K562 (cell line): Measurements from ENCODE around the gene GORASP1. TPM values are rescaled to one million over a fixed set of nuclear protein-coding genes. Genes with fewer than 3 reads are reported as not detected.

Experiments
- ARID4B ChIP-seq: sonication (generic); formaldehyde crosslinking; IDR thresholded peaks from 2 replicates; pipeline ENCODE4 v1.8.0; 2022; ENCODE audit warnings: mild to moderate bottlenecking, missing genetic modification reagents
- FOXJ2 ChIP-seq: fragments of 200-800 bp; sonication (Bioruptor generic); IDR thresholded peaks from 2 replicates; pipeline ENCODE4 v1.6.1; 2016; ENCODE audit warnings: missing genetic modification characterization, missing compliant biosample characterization
- GATAD2A ChIP-seq: fragments of 450-650 bp; IDR thresholded peaks from 2 replicates; pipeline ENCODE4 v1.6.1; 2017
- HDAC6 ChIP-seq: IDR thresholded peaks from 2 replicates; pipeline ENCODE4 v1.6.1; 2012; ENCODE audit warnings: low read depth, mild to moderate bottlenecking, control low read depth, inconsistent platforms, low read length, moderate library complexity
- POLR2AphosphoS5 ChIP-seq: IDR thresholded peaks from 2 replicates; pipeline ENCODE4 v1.6.1; 2011; ENCODE audit warnings: mild to moderate bottlenecking, low read depth, low read length, moderate library complexity; ENCODE audit not compliant: control insufficient read depth, insufficient read depth
- POLR2B ChIP-seq: fragments of 450-650 bp; IDR thresholded peaks from 2 replicates; pipeline ENCODE4 v1.6.1; 2018; ENCODE audit warnings: low read depth; ENCODE audit not compliant: partially characterized antibody
- SMARCE1 ChIP-seq: fragments of 450-650 bp; IDR thresholded peaks from 2 replicates; pipeline ENCODE4 v1.7.1; 2016; ENCODE audit warnings: mild to moderate bottlenecking
- TBL1XR1 ChIP-seq, 2 experiments: IDR thresholded peaks; 2 replicates each; pipeline ENCODE4 v1.6.1; 2012; ENCODE audit warnings: improper control_type of control experiment in 2 of 2, low read length in 2 of 2, mild to moderate bottlenecking in 1 of 2
- ZC3H11A ChIP-seq: IDR thresholded peaks from 2 replicates; pipeline ENCODE4 v1.6.1; 2012; ENCODE audit warnings: low read depth, low read length, improper control_type of control experiment
- ZFX ChIP-seq: sonication (generic); formaldehyde crosslinking; IDR thresholded peaks from 2 replicates; pipeline ENCODE4 v1.8.0; 2022; ENCODE audit warnings: mild to moderate bottlenecking, missing genetic modification reagents, moderate library complexity
- ZNF263 ChIP-seq: sonication (generic); formaldehyde crosslinking; IDR thresholded peaks from 2 replicates; pipeline ENCODE4 v1.8.0; 2022; ENCODE audit warnings: mild to moderate bottlenecking, missing genetic modification reagents, borderline replicate concordance
- ZNF740 ChIP-seq, 3 experiments: fragments of 200-800 bp in 1 of 3; sonication (Bioruptor generic) in 1 of 3; sonication (generic) in 1 of 3; formaldehyde crosslinking in 1 of 3; IDR thresholded peaks; 2 replicates each; pipeline versions ENCODE4 v1.6.1 to v1.8.0; 2016 to 2022; ENCODE audit warnings: mild to moderate bottlenecking in 2 of 3, missing compliant biosample characterization in 2 of 3, missing genetic modification characterization in 2 of 3, missing genetic modification reagents in 1 of 3
- polyA plus RNA-seq, 8 experiments: library from polyadenylated mRNA; depleted of rRNA in 4 of 8; stranded (reverse) in 5 of 8; unstranded in 3 of 8; fragments of >200 nt; fragmentation: Nextera tagmentation in 2 of 8; fragmentation: Illumina TruSeq in 1 of 8; extraction: Ambion mirVana in 2 of 8; extraction: Trizol in 1 of 8; gene quantifications; 2 replicates each; pipeline versions ENCODE4 v1.2.1 to v1.2.3, GENCODE V29; 2011 to 2014; ENCODE audit warnings: inconsistent platforms in 1 of 8, missing spikeins in 1 of 8
- total RNA-seq, 7 experiments: library from RNA; depleted of rRNA in 6 of 7; stranded (reverse); fragments of >200 nt in 6 of 7; fragmentation: Illumina TruSeq in 2 of 7; extraction: Trizol in 2 of 7; gene quantifications; 2 replicates each; pipeline versions ENCODE4 v1.2.1 to v1.2.3, GENCODE V29; 2011 to 2021; ENCODE audit warnings: low replicate concordance in 1 of 7
- TF ChIP-seq, protein P1 (sequence below), 2 experiments: fragments of 250-450 bp in 1 of 2; fragments of 450-650 bp in 1 of 2; sonication (Bioruptor Pico) in 1 of 2; IDR thresholded peaks; 2 replicates each; pipeline versions ENCODE4 v1.6.1 to v1.8.0; 2016 to 2021; ENCODE audit warnings: mild to moderate bottlenecking in 2 of 2, moderate library complexity in 2 of 2, missing compliant biosample characterization in 1 of 2, missing genetic modification characterization in 1 of 2
- TF ChIP-seq, protein P2 (sequence below): fragments of 450-650 bp; formaldehyde crosslinking; IDR thresholded peaks from 2 replicates; pipeline ENCODE4 v1.4.0; 2022; ENCODE audit warnings: missing genetic modification characterization
- TF ChIP-seq, protein P3 (sequence below): fragments of 250-450 bp; sonication (Bioruptor Pico); IDR thresholded peaks from 2 replicates; pipeline ENCODE4 v1.5.0; 2021

The GORASP1 gene
- total and polyA plus RNA-seq, 9 of the 15 experiments (the other 6 are each of a cell fraction or from before 2014, with no cell fraction given), result 8.4 to 87.9 (median 67.6) TPM

- TF ChIP-seq ZNF263 (CRISPR knock-in tag) (peak; percentile 78), TBL1XR1 (IDR thresholded peaks at IDR 0.05; ENCODE audit: low read length in 2 of 2) (peak in 1 of 2 experiments; percentile 59; a peak in 1 of 4 replicates), SMARCE1 (0 out of 2 replicates have a peak, but pooled peaks have one; percentile 16), ZFX (CRISPR knock-in tag) (peak; percentile 84), POLR2AphosphoS5 (peak; percentile 92), FOXJ2 (tag) (peak; percentile 95), GATAD2A (peak; percentile 11; the same call in 1 of the 2 replicates), POLR2B (peak; percentile 96), ZC3H11A (no peak), HDAC6 (no peak), ARID4B (CRISPR knock-in tag) (peak; percentile 84; the same call in 1 of the 2 replicates), ZNF740 (CRISPR knock-in tag; IDR thresholded peaks at IDR 0.05) (peak; percentile 77), ZNF740 (tag; IDR thresholded peaks at IDR 0.05) (no peak)
- TF ChIP-seq, protein P1, sequence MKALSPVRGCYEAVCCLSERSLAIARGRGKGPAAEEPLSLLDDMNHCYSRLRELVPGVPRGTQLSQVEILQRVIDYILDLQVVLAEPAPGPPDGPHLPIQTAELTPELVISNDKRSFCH (CRISPR knock-in tag; IDR thresholded peaks at IDR 0.05), result no peak
- TF ChIP-seq, protein P1 (tag; IDR thresholded peaks at IDR 0.05), result peak; percentile 58; the same call in 1 of the 2 replicates
- TF ChIP-seq, protein P2, sequence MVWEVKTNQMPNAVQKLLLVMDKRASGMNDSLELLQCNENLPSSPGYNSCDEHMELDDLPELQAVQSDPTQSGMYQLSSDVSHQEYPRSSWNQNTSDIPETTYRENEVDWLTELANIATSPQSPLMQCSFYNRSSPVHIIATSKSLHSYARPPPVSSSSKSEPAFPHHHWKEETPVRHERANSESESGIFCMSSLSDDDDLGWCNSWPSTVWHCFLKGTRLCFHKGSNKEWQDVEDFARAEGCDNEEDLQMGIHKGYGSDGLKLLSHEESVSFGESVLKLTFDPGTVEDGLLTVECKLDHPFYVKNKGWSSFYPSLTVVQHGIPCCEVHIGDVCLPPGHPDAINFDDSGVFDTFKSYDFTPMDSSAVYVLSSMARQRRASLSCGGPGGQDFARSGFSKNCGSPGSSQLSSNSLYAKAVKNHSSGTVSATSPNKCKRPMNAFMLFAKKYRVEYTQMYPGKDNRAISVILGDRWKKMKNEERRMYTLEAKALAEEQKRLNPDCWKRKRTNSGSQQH, result 0 out of 2 replicates have a peak, but pooled peaks have one; percentile 4
- TF ChIP-seq, protein P3, sequence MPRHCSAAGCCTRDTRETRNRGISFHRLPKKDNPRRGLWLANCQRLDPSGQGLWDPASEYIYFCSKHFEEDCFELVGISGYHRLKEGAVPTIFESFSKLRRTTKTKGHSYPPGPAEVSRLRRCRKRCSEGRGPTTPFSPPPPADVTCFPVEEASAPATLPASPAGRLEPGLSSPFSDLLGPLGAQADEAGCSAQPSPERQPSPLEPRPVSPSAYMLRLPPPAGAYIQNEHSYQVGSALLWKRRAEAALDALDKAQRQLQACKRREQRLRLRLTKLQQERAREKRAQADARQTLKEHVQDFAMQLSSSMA (CRISPR knock-in tag), result no peak
Observed at GRCh38 chr3:39051649-39052561, 55.5 kb downstream of the GORASP1 start, which contains the start of the genes SCN11A and WDR48 (continued).
